Right lung (tissue), 5 donors: Measurements from ENCODE around the gene SCTR. TPM values are rescaled to one million over a fixed set of nuclear protein-coding genes. Genes with fewer than 3 reads are reported as not detected.

Experiments used
- DNase-seq, 2 donors: peaks; one replicate each; pipeline ENCODE4 v3.0.0-alpha.2; 2013
- polyA plus RNA-seq, 5 donors: library from polyadenylated mRNA; unstranded; fragments of 120-200 nt; gene quantifications; one replicate each; pipeline versions ENCODE4 v1.2.1 to v1.2.3, GENCODE V29; 2013; ENCODE audit warnings: inconsistent platforms in 1 of 5, low replicate concordance in 1 of 5; ENCODE audit not compliant: insufficient read length in 5 of 5, insufficient read depth in 1 of 5

Gene SCTR
- polyA plus RNA-seq, 5 donors = 1.4 to 9.7 (median 6.4) TPM

GRCh38 chr2:119431155-119431975 lies 92.9 kb downstream of the SCTR start, which contains the start of gene TMEM37:
Gene TMEM37, plus strand, starts transcription at chr2:119431854. Its CDS starts 50 bp downstream, at chr2:119431904.
- DNase-seq = peak; percentile 85 to 86

GRCh38 chr2:119430023-119430498 lies 94.2 kb downstream of the SCTR start:
- no peak for DNase-seq

- no peak for DNase-seq
These were observed 94.9 kb downstream of the SCTR start for GRCh38 chr2:119429225-119429981.

GRCh38 chr2:119428488-119429224 lies 95.6 kb downstream of the SCTR start:
- DNase-seq = no peak

GRCh38 chr2:119427756-119428155 lies 96.5 kb downstream of the SCTR start:
- DNase-seq = no peak

- peak; percentile 47 to 55 for DNase-seq
These were observed 97.4 kb downstream of the SCTR start for GRCh38 chr2:119426801-119427395.

GRCh38 chr2:119426396-119426675 lies 97.9 kb downstream of the SCTR start:
- DNase-seq = no peak

GRCh38 chr2:119425620-119426395 lies 98.5 kb downstream of the SCTR start:
- no peak for DNase-seq

- no peak for DNase-seq
These were observed 99.2 kb downstream of the SCTR start for GRCh38 chr2:119425119-119425405.

GRCh38 chr2:119424284-119425118 lies 99.8 kb downstream of the SCTR start:
- no peak for DNase-seq

- no peak for DNase-seq
These were observed 100.5 kb downstream of the SCTR start for GRCh38 chr2:119423811-119424210.

- no peak for DNase-seq
These were observed 101.2 kb downstream of the SCTR start for GRCh38 chr2:119423108-119423444.

GRCh38 chr2:119422360-119423107 lies 101.7 kb downstream of the SCTR start:
- DNase-seq = no peak

- no peak for DNase-seq
These were observed 102.5 kb downstream of the SCTR start for GRCh38 chr2:119421741-119422140.

GRCh38 chr2:119421304-119421703 lies 103.0 kb downstream of the SCTR start:
- DNase-seq = no peak

GRCh38 chr2:119419803-119420508 lies 104.3 kb downstream of the SCTR start:
- DNase-seq = no peak

- DNase-seq = no peak
These were observed 105.2 kb downstream of the SCTR start for GRCh38 chr2:119419065-119419464.

GRCh38 chr2:119417908-119418307 lies 106.4 kb downstream of the SCTR start:
- no peak for DNase-seq

- DNase-seq = no peak
These were observed 107.9 kb downstream of the SCTR start for GRCh38 chr2:119416299-119416923.
